ENCODE measurements around the gene ACBD5.
"Not testable (repeated sequence)": the region's sequence is repeated elsewhere in the genome, so short reads cannot be mapped to it uniquely, and the experiment has no call there.

DNA sequence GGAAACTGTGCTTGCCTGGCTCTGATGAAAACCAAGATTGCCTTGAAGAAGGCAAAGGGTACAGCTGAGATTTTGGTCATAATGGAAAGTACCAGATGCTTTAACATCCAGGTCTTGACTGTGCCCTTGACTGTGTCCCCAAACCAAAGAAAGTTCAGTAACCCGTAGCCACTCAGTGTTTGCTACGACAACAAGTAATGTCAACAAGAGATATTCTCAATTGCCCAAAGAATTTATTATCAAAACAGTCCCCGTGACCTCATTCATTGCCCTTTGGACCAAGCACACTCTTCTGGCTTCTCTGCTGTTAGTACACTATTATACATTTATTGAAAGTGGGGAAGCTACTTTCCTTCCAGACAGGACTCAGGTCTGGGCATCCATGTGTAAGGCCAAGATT is 25.4 kb upstream of the ACBD5 start:
- not testable (repeated sequence) for TF ChIP-seq FOXM1 (IDR thresholded peaks at IDR 0.05; ENCODE audit: low read depth); CTCF (IDR thresholded peaks at IDR 0.05); TEAD4 (IDR thresholded peaks at IDR 0.05; ENCODE audit: borderline replicate concordance, insufficient read depth); POLR2AphosphoS5 (IDR thresholded peaks at IDR 0.05; ENCODE audit: low read depth, low read length); RFX5 (IDR thresholded peaks at IDR 0.05; ENCODE audit: low read length); GATA2 (CRISPR knock-in tag; IDR thresholded peaks at IDR 0.05); MEF2A (IDR thresholded peaks at IDR 0.05; ENCODE audit: borderline replicate concordance, low read depth); EZH2phosphoT487 (IDR thresholded peaks at IDR 0.05; ENCODE audit: borderline replicate concordance, low read depth); RAD21 (IDR thresholded peaks at IDR 0.05; ENCODE audit: low read length); CHD2 (IDR thresholded peaks at IDR 0.05; ENCODE audit: low read length, partially characterized antibody)
- TF ChIP-seq, protein P1, sequence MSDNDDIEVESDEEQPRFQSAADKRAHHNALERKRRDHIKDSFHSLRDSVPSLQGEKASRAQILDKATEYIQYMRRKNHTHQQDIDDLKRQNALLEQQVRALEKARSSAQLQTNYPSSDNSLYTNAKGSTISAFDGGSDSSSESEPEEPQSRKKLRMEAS (IDR thresholded peaks at IDR 0.05; ENCODE audit: low read depth), result not testable (repeated sequence)
